Stimulated activated CD4-positive, alpha-beta T cell treated with anti-CD3 and anti-CD28 coated beads, Interleukin-12 subunit alpha, Interleukin-12 subunit beta, amount 100 ng/mL, for 48 hours (primary cell): ENCODE results near the gene LDLRAD4.
"Not testable (repeated sequence)": the region's sequence is repeated elsewhere in the genome, so short reads cannot be mapped to it uniquely, and the experiment has no call there.

ENCODE experiments used
- DNase-seq, 3 donors: peaks; one replicate each; pipeline ENCODE4 v3.0.0-alpha.2; 2020; ENCODE audit warnings: low read depth in 2 of 3, low spot score in 1 of 3

LDLRAD4 gene

DNA sequence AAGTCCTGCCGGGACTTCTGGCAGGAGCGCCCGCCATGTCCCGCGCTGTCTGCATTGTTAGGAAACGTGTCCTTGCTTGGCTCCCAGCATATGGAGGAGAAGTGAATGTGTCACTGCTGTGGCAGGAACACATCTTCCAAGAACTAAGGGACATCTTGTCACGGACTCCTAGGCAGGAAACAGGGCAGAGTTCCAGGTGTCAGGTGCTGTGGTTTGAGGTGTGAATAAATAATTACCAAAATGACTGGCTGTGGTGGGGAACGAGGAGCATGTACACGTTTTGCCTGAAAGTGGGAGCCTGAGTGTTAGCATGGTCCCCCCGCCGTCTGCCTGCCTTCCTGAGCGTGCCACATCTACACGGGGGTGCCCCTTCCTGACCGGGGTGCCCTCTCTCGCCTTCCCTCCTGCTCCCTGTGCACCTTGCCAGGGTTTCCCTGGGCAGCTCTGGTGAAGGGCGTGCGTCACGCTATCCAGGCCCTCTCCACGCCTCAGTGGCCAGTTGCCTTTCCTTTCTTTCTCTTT is 237.5 kb downstream of the LDLRAD4 start:
- peak; percentile 35 to 54 (median 52) for DNase-seq

GRCh38 chr18:13456736-13457271 is 238.2 kb downstream of the LDLRAD4 start:
- DNase-seq = no peak

DNA sequence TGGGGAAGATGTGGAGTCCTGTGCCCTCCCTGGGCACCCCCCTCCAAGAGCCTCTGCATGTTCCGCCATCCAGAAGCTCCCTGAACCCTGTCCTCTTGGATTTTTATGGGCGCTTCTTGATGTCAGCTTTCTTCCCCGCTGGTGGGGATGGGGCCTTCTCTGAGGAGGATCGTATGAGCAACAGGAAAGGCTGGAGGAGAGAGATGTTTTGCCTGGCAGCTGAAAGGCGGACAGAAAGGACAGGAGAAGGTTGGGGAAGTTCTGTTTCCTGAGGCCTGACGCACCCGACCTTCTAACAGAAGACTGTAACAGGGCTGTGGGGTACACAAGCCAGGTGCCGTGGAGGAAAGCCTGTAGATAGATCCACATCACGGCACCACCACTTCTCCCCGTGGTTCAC is 238.8 kb downstream of the LDLRAD4 start:
- no peak for DNase-seq

GRCh38 chr18:13460946-13461345 is 242.4 kb downstream of the LDLRAD4 start:
- DNase-seq = no peak

DNA sequence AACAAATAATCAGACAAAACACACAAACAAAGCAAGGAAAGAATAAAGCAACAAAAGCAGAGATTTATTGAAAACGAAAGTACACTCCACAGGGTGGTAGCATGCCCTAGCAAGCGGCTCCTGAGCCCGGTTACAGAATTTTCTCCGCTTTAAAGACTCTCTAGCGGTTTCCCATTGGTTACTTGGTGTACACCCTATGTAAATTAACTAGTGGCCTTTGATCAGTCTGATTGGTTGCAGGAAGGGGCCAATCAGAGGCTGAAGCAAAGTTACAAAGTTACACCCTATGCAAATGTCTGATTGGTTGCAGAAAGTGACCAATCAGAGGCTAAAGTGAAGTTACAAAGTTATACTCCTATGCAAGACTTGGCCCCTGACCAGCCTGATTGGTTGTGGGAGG is 242.9 kb downstream of the LDLRAD4 start:
- no peak for DNase-seq

- no peak for DNase-seq
Observed at GRCh38 chr18:13461936-13462335, 243.4 kb downstream of the LDLRAD4 start.

- DNase-seq = no peak
Observed at GRCh38 chr18:13462686-13463085, 244.1 kb downstream of the LDLRAD4 start.

DNA sequence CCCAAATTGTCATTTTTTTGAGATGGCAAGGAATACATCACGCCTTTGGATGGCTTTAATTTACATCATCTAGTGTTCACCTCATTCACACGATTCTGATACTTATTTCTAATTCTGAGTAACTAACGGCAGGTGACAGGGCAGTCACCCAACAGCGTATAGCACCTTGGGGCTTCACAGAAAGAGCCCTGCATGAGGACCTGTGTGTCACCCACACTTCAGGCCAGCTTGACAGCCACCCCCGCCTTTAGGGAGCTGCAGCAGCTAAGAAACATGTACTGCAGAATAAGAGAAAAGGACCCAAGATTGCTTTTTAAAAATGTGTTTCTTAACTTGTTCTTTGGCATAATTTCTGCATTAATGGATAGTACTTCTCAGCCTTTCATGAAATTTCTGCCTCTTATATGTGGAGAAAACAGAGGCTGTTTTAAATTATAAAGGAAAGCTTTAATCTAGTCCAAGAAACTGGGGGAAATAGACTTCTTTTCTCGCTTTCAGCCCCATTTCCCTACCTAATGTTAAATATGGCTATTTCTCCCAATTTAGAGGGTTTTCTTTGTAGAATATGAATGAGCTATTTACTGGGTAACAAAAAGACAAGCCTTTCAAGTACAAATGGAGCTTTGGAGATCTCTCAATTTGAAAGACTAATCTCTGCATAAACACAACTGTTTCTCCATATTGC is 245.1 kb downstream of the LDLRAD4 start:
- DNase-seq = no peak

DNA sequence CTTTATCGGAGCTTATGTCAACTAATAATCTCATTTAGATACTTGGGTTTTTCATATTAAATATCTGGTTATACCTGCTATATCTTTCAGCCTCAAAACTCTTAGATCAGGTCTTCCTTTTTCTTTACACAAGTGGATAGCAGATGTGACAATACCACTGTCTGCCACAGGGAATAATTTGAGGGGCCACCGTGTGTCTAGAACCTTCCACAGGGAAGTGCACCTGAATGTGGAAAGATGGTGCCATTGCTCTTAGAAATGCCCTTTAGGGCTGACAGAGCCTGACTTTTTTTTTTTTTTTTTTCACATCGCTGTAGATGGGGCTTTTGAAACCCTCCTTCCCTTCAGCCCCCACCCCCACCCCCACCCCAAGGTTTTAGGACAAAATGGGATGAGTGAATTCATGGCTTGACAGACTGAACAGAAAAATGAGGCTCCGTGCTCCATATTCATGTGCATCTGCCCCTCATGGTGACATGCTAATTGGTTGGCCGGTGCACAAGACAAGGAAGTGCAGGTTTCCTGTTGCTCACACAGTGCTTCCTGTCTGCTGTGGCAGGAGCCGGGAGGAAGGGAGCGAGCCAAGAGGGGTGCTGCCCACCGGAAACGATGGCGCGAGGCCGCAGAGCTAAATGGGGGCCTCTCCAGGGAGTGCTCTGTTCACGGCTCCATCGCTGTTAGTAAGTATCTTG is 246.0 kb downstream of the LDLRAD4 start:
- DNase-seq = peak; percentile 37 to 59 (median 57)

DNA sequence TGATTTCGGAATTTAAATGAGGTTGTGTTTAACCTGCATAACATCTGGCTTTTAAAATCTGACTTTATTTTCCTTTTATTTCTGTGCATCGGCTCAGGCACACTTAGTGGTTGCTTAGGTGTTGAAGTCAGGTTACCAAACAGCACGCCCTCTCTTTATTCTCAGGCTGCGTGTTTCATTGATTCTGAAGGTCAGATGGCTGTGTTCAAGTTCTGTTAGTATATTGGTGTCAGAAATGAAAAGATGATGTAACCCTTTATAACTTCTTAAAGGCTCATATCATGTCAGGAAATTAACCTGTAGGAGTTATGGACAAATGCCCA is 246.5 kb downstream of the LDLRAD4 start:
- no peak for DNase-seq

DNA sequence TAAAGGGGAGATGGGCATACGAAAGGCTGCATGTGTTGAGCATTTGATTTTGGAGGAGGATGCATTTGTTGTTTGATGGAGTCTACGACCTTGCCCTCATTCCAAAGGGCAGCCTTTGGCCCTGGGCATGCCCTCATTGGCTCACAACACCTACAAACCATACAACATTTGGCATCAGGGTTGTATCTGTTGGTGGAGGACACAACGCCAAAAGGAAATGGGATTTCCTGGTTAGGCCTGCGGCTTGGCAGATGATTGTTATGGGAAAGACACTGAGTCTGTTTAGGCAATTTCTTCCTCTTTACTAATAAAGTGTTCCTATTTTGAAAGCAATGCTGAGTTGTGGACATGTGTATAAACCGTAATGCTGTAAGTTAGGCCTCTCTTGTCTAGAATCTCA is 246.9 kb downstream of the LDLRAD4 start:
- no peak for DNase-seq

DNA sequence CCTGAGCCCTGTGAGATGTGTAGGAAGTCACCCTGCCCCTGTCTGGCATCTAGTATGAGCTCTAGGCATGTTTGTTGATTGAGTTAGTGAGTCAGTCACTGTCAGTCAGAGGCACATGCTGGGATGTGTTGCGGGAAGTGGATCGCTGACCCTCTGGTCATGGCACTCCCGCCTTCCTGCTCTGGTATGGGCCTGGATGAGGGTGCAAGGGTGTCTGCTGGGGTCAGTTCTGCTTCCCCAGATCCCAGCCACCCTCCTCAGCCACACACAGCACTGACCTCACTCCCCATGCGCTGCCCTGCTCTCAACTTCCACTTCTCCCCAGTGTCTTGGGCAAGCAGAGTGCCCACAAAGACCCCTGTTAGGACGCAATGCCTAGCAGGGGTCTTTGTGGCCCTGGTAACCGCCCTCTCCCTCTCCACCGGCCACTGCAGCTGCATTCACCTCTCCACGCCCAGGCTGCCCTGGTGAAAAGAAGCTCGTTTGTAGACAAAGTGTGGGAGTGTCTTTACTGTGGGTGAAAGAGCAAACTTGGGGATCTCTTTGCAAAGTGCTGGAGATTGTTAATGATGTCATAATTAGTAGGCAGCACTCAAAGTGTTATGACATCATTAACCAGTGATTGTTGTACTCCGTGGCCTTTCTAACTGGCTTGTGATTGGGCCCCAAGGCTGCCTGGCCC is 252.1 kb downstream of the LDLRAD4 start:
- no peak for DNase-seq

DNA sequence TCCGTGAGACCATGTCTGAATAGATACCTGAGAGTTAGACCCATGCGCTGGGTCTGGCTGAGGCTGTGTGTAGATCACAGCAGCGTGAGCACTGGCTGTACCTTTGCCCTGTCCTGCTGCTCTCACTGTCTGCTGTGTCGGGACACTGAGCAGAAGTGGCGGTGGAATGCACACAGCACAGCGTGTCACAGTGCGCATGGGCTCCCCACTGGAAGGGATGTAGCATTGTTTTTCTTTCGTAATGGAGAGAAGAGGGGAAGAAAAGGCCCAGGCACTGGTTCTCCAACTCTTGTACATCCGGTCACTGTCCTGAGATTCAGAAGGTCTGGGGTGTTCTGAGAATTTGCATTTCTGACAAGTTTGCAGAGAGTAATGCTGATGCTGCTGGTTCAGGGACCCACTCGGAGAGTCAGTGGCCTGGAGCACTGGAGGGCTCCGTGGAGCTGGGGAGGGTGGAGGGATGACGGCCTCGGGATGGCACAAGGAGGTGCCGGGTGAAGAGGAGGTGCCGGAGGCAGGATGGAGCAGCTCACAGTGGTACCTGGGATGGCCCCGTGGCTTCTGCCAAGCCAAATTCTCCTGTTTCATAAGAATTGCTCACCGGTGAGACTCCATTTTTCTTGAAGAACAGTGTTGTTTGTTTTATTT is 252.8 kb downstream of the LDLRAD4 start:
- DNase-seq = no peak

DNA sequence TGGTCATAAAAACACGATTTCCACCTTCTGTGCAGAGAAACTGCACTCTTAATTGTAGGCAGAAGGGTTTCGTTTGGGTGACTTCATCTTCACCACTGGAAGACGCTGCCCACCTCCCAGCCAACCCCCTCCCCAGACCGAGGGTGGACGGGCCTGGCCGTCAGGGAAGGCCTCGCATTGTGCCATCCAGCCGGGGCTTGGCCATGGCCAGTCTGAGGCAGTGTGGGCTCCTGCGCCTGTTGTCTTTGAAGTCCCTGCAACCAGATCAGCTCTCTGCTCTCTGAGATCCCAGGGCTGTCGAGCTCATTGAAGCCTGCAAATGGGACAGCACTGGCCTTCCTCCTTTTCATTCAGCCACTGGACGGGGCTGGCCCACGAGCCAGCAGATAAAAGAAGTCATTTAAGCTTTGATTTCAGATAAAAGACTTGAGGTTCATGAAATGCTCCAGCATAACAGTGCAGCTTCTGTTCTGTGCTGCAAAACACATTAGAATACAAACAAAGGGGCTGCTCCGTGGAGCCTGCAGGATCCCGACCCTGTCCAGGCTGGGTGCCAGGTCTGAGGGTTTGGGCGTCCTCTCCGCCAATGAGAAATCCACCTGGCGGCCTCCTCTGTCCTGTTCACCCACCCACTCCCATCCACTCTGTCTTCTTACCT is 253.5 kb downstream of the LDLRAD4 start:
- DNase-seq = no peak

DNA sequence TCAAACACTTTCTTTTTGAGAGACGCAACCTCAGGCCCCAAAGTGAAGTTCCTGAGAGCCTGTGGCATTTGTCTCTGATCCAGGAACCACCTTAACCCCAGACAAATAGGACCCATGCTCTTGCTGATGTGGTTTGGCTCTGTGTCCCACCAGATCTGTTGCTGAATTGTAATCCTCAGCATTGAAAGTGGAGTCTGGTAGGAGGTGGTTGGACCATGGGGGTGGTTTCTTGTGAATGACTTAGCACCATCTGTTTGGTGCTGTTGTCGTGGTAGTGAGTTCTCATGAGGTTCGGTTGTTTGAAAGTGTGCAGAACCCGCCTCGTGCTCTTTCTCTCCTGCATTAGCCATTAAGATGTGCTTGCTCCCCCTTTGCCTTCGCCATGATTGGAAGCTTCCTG is 255.2 kb downstream of the LDLRAD4 start:
- no peak for DNase-seq

DNA sequence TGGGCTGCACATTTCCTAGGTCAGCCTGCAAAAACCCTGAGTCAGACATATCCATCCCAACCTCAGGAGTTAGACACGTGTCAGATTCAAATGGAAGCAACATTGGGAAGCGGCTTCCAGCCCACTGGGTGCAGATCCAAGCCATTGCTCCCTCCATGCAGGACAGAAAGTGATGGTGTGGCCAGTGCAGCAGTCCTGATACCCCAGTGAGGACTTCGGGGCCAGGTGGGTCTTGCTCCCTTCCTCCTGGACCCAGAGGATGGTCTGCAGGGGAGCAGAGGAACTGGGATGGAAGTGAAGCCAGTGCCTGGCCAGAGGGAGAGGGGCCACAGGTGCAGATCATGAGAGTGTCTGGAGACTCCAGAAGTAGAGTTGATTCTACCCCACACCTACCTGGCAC is 255.8 kb downstream of the LDLRAD4 start:
- no peak for DNase-seq

DNA sequence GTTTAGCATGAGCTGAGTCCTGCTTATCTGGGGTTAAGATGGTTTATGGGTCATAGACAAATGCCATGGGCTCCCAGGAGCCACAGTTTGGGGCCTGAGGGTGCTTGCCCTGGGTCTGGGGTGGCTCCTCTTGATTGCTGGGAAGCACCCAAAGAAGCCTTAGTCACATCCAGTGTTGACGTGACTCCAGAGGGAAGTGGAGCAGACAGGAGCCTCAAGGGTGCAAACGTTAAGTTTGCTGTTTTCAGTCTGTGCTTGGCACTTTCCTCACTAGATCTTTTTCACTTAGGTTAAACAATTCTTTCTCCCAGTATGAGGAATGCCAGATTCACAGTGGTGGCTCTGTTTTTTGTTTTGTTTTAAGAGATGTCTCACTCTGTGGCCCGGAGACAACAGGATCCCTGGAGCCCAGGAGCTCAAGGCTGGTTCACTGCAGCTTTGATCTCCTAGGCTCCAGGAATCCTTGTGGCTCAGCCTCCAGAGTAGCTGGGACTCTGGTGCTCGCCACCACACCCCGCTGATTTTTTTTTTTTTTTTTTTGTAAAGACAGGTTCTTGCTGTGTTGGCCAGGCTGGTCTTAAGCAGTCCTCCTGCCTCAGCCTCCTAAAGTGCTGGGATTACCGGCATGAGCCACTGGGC is 256.5 kb downstream of the LDLRAD4 start:
- no peak for DNase-seq

GRCh38 chr18:13476312-13476711 is 257.8 kb downstream of the LDLRAD4 start:
- DNase-seq = not testable (repeated sequence)

- DNase-seq = no peak
Observed at GRCh38 chr18:13477147-13477683, 258.7 kb downstream of the LDLRAD4 start.

DNA sequence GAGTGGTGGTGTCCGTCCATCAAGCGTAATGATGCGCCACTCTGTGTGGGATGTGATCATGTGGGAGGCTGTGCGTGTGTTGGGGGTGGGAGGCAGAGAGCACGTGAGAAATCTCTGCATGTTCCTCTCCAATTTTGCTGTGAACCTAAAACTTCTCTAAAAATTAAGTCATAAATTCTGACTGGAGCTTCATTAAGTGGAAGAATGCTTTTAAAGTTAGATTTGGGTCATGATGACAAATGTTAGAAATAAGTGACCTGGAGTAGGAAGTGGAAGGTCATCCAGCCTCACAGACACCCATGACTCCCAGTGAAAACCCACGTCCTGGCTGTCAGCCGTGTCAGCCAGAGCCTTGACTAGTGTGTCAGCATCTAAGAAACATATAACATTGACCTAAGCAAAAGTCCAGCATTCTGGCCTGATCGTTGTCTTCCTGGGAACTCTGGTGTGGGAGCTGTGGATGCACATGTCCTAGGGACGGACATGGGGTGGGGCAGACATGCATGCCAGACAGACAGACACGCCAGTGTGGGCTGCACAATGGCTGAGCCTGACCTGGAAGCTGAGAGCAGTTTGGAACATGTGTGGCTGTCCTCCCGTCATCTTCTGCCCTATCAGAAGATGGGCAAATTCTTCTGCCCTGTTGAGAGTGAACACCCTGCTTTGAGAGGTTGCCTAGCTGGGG is 262.2 kb downstream of the LDLRAD4 start:
- DNase-seq = no peak
